ENCODE measurements around the gene GNA12.
"Not testable (repeated sequence)": the region's sequence is repeated elsewhere in the genome, so short reads cannot be mapped to it uniquely, and the experiment has no call there.

The GNA12 gene

GRCh38 chr7:2775376-2775775 lies 68.7 kb downstream of the GNA12 start:
- DNase-seq, result no peak

GRCh38 chr7:2774935-2775334 lies 69.2 kb downstream of the GNA12 start:
- DNase-seq, result no peak

GRCh38 chr7:2774280-2774679 lies 69.8 kb downstream of the GNA12 start:
- no peak for DNase-seq

- DNase-seq, result no peak
These were observed 70.5 kb downstream of the GNA12 start for GRCh38 chr7:2773608-2774007.

- DNase-seq, result no peak
These were observed 72.8 kb downstream of the GNA12 start for GRCh38 chr7:2771274-2771731.

GRCh38 chr7:2764621-2765020 lies 79.5 kb downstream of the GNA12 start:
- DNase-seq, result no peak

GRCh38 chr7:2763597-2763996 lies 80.5 kb downstream of the GNA12 start:
- DNase-seq, result no peak

- DNase-seq, result no peak
These were observed 82.2 kb downstream of the GNA12 start for GRCh38 chr7:2761801-2762497.

GRCh38 chr7:2761131-2761624 lies 82.9 kb downstream of the GNA12 start:
- DNase-seq, result no peak

GRCh38 chr7:2760098-2760889 lies 83.8 kb downstream of the GNA12 start:
- no peak for DNase-seq

GRCh38 chr7:2759736-2760097 lies 84.4 kb downstream of the GNA12 start:
- no peak for DNase-seq

GRCh38 chr7:2758673-2759616 lies 85.2 kb downstream of the GNA12 start:
- DNase-seq, result no peak

GRCh38 chr7:2757904-2758672 lies 86.0 kb downstream of the GNA12 start:
- DNase-seq, result peak; percentile 52

- DNase-seq, result no peak
These were observed 86.7 kb downstream of the GNA12 start for GRCh38 chr7:2757361-2757903.

GRCh38 chr7:2755531-2755930 lies 88.6 kb downstream of the GNA12 start:
- no peak for DNase-seq

- DNase-seq, result no peak
These were observed 89.2 kb downstream of the GNA12 start for GRCh38 chr7:2754912-2755311.

GRCh38 chr7:2754086-2754485 lies 90.0 kb downstream of the GNA12 start:
- no peak for DNase-seq

GRCh38 chr7:2753148-2753547 lies 91.0 kb downstream of the GNA12 start:
- DNase-seq, result no peak

GRCh38 chr7:2751086-2751485 lies 93.0 kb downstream of the GNA12 start:
- DNase-seq, result no peak

GRCh38 chr7:2750004-2750407 lies 94.1 kb downstream of the GNA12 start:
- DNase-seq, result no peak

GRCh38 chr7:2748684-2749083 lies 95.4 kb downstream of the GNA12 start:
- not testable (repeated sequence) for DNase-seq

Measured in NK-92 treated with Interleukin-12 subunit alpha and Interleukin-12 subunit beta, amount 100 ng/mL, for 24 hours (cell line).